Endometrial microvascular endothelial cells (primary cell): ENCODE results near the gene CRLF2. TPM values are rescaled to one million over a fixed set of nuclear protein-coding genes. Genes with fewer than 3 reads are reported as not detected.
"Not testable (repeated sequence)": the region's sequence is repeated elsewhere in the genome, so short reads cannot be mapped to it uniquely, and the experiment has no call there.

ENCODE experiments used
- in situ Hi-C: cut with HindIII; loops from 2 replicates; pipeline ENCODE4 v1.10.0; 2017; ENCODE audit warnings: low sequenced_read_pairs, low pct_unique_long_range_greater_than_20kb; ENCODE audit errors: inconsistent ontology term
- total RNA-seq: library from RNA; depleted of rRNA; stranded (reverse); fragments of >200 nt; gene quantifications from one replicate; pipeline ENCODE4 v1.2.3, GENCODE V29; 2015; ENCODE audit errors: inconsistent ontology term

CRLF2 gene
- total RNA-seq, 1 donor from 2014 or later, result not detected

GRCh38 chrX:1172496-1172895 lies 40.0 kb downstream of the CRLF2 start:
- in situ Hi-C loops, result no loop called here

- in situ Hi-C loops, result not testable (repeated sequence)
Observed at GRCh38 chrX:1171915-1172314, 40.5 kb downstream of the CRLF2 start.

- in situ Hi-C loops, result no loop called here
Observed at GRCh38 chrX:1170243-1170642, 42.2 kb downstream of the CRLF2 start.

- in situ Hi-C loops, result no loop called here
Observed at GRCh38 chrX:1169189-1169588, 43.3 kb downstream of the CRLF2 start.

GRCh38 chrX:1167918-1168481 lies 44.4 kb downstream of the CRLF2 start:
- in situ Hi-C loops, result no loop called here

DNA sequence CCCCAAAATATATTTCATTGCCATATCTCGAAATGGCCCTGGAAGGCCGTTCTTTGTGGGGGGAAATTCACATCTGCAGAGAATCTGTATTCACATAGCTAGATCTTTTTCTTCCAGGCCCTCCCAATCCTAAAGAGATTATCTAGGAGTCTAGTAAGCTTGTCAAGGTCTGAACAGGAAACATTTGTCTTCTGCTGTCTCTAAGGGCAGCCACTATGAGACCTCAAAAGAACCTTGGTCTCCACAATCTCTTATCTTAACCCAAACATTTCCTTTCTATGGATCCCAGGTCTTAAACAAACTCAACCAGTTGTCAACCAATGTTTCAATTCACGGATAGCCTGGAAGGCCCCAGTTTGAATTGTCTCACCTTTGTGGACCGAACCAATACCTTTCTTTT lies 45.0 kb downstream of the CRLF2 start:
- in situ Hi-C loops, result no loop called here

GRCh38 chrX:1165535-1166196 lies 46.8 kb downstream of the CRLF2 start:
- in situ Hi-C loops, result no loop called here

GRCh38 chrX:1164322-1165288 lies 47.8 kb downstream of the CRLF2 start:
- in situ Hi-C loops, result no loop called here

DNA sequence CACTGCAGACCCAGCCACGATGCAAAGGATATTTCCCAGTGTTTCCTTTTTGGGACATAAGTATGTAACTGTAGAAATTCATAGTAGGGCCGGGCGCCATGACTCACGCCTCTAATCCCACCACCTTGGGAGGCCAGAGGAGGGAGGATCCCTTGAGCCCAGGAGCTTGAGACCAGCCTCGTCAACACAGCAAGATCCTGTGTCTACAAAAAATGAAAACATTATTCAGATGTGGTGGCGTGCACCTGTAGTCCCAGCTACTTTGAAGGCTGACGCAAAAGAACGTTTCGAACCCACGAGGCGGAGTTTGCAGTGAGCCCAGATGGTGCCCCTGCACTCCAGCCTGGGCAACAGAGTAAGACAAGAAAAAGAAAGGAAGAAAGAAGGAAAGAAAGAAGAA lies 49.2 kb downstream of the CRLF2 start:
- in situ Hi-C loops, result no loop called here

DNA sequence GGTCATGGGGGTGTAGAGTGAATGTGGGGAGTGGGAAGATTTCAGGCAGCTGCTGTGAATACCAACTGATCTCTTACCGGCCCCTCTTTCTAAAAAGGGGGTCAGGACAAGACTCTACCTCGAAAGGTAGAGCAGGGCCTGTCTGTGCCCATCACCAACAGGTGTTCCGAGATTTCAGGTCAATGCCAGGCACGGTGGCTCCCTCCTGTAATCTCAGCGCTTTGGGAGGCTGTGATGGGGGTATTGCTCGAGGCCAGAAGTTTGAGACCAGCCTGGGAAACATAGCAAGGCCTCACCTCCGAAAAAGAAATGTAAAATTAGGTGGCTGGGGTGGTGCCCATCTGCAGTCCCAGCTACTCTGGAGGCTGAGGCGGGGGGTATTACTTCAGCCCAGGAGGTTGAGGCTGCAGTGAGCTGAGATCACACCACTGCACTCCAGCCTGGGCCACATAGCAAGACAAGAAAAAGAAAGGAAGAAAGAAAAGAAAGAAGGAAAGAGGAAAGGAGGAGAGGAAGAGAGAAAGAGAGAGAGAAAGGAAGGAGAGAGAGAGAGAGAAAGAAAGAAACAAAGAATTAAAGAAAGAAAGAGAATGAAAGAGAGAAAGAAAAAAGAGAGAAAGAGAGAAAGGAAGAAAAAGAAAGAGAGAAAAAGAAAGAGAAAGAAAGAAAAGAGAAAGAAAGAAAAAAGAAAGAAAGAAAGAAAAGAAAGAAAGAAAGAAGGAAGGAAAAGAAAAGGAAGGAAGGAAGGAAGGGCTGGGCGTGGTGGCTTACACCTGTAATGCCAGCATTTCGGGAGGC lies 50.1 kb downstream of the CRLF2 start:
- in situ Hi-C loops, result no loop called here

DNA sequence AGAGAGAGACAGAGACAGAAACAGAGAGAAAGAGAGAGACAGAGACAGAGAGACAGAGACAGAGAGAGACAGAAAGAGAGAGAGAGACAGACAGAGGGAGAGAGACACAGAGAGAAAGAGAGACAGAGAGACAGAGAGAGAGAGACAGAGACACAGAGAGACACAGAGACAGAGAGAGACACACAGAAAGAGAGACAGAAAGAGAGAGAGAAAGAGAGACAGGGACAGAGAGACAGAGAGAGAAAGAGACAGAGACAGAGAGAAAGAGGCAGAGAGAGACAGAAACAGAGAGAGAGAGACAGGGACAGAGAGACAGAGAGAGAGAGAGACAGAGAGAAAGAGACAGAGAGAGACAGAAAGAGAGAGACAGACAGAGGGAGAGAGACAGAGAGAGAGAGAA lies 52.9 kb downstream of the CRLF2 start:
- in situ Hi-C loops, result no loop called here

- in situ Hi-C loops, result not testable (repeated sequence)
Observed at GRCh38 chrX:1156681-1157455, 55.6 kb downstream of the CRLF2 start.

GRCh38 chrX:1153940-1154339 lies 58.5 kb downstream of the CRLF2 start:
- in situ Hi-C loops, result no loop called here

- in situ Hi-C loops, result no loop called here
Observed at GRCh38 chrX:1152090-1152489, 60.4 kb downstream of the CRLF2 start.

DNA sequence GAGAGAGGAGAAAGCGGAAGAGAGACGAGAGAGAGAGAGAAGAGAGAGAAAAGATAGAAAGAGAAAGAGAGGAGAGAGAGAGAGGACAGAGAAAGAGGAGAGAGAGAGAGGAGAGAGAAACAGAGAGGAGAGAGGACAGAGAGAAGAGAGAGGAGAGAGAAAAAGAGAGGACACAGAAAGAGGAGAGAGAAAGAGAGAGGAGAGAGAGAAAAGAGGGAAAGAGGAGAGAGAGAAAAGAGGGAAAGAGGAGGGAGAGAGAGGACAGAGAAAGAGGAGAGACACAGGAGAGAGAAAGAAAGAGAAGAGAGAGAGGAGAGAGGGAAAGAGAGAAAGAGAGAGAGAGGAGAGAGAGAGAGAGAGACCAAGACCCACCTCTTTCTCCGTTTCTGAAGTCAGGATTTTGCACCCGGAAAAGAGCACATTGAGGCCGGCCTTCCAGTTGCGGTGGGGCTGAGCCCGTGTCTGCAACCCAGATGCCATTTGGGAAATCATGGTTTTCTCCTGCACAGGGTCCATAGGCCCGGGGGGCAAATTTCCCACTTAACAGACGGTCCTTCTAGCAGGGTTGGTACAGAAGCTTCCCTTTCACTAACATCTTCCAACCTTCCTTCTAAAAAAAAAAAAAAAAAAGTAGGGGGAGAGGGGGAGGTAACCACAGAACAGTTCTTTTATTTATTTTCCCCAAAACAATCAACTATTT lies 60.9 kb downstream of the CRLF2 start:
- in situ Hi-C loops, result no loop called here

DNA sequence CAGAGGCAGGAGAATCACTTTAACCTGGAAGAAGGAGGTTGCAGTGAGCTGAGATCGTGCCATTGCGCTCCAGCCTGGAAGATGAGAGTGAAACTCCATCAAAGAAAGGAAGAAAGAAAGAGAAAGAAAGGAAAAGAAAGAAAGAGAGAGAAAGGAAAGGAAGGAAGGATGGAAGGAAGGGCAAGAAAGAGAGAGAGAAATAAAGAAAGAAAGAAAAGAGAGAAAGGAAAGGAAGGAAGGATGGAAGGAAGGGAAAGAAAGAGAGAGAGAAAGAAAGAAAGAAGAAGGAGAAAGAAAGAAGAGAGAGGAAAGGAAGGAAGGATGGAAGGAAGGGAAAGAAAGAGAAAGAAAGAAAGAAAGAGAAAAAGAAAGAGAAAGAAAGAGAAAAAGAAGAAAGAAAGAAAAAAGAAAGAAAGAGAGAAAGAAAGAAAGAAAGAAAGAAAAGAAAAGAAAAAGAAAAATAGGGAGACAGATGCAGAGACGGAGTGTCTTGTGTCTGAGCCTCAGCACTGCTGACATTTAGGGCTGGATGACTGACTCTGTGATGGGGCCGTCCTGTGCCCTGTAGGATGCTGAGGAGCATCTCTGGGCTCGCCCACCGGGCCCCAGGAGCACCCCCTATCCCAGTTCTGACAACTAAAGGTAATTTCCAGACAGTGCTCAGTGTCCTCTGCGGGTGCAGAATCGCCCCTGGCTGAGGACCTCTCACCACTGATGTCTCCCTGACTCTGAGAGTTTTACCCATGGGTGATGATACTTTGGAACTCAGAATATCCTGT lies 61.7 kb downstream of the CRLF2 start:
- in situ Hi-C loops, result no loop called here
